SK-N-SH (cell line): ENCODE data around the gene MEP1A.

Experiments
- CTCF ChIP-seq: fragments of 200-600 bp; sonication (generic); IDR thresholded peaks from 2 replicates; pipeline ENCODE4 v1.6.1; 2017; ENCODE audit warnings: antibody characterized with exemption, mild to moderate bottlenecking, moderate library complexity
- EP300 ChIP-seq, 2 experiments: IDR thresholded peaks; 2 replicates each; pipeline versions ENCODE4 v1.4.0 to v1.6.1; 2012; ENCODE audit warnings: borderline replicate concordance in 1 of 2, low read depth in 1 of 2, low read length in 1 of 2
- JUND ChIP-seq: IDR thresholded peaks from 2 replicates; pipeline ENCODE4 v1.4.0; 2012
- MAX ChIP-seq: IDR thresholded peaks from 2 replicates; pipeline ENCODE4 v1.4.0; 2012; ENCODE audit warnings: low read depth
- POLR2AphosphoS5 ChIP-seq: IDR thresholded peaks from 2 replicates; pipeline ENCODE4 v1.6.1; 2012; ENCODE audit warnings: low read depth, low read length
- RXRA ChIP-seq: IDR thresholded peaks from 2 replicates; pipeline ENCODE4 v1.4.0; 2012; ENCODE audit warnings: low read depth, mild to moderate bottlenecking, borderline replicate concordance
- USF2 ChIP-seq: fragments of 150-350 bp; IDR thresholded peaks from 2 replicates; pipeline ENCODE4 v1.6.1; 2017; ENCODE audit warnings: antibody characterized with exemption, low read length, low read depth, borderline replicate concordance

- TF ChIP-seq POLR2AphosphoS5: no peak
- TF ChIP-seq MAX: no peak
- no peak for TF ChIP-seq RXRA
- no peak for TF ChIP-seq CTCF
- TF ChIP-seq JUND: no peak
- no peak for TF ChIP-seq USF2
- no peak for TF ChIP-seq EP300 (IDR thresholded peaks at IDR 0.05; ENCODE audit: borderline replicate concordance in 1 of 2, low read depth in 1 of 2, low read length in 1 of 2)
Measured at GRCh38 chr6:46879003-46879402, 85.8 kb downstream of the MEP1A start.
